Caco-2 (cell line): ENCODE results near the gene TUBGCP6. TPM values are rescaled to one million over a fixed set of nuclear protein-coding genes. Genes with fewer than 3 reads are reported as not detected.

ENCODE experiments used
- BruUV-seq: library from RNA; stranded (reverse); fragments of 400-500 nt; replicated peaks from 2 replicates; lab custom pipeline; 2021; lab: Mats Ljungman, UMichigan
- CTCF ChIA-PET: fragments of 300-600 bp; sonication (Branson Sonifier 250); formaldehyde crosslinking; loops from one replicate; lab custom pipeline; 2022; ENCODE audit warnings: antibody characterized with exemption; lab: Charles Lee
- POLR2A ChIA-PET: fragments of 300-600 bp; sonication (Branson Sonifier 250); formaldehyde crosslinking; loops from one replicate; lab custom pipeline; 2022; ENCODE audit warnings: antibody characterized with exemption; lab: Charles Lee
- DNase-seq, 2 experiments: peaks; one replicate each; pipeline versions ENCODE4 v3.0.0 to v3.0.0-alpha.2; 2020 to 2022
- H3K27me3 ChIP-seq: replicated peaks from 2 replicates; pipeline ENCODE4 v1.6.0; 2011; ENCODE audit warnings: low read length; ENCODE audit not compliant: control insufficient read depth, insufficient read depth
- H3K36me3 ChIP-seq: 2 replicates; pipeline ENCODE4 v1.5.1; 2011; ENCODE audit warnings: low read length; ENCODE audit not compliant: control insufficient read depth, insufficient read depth
- H3K4me1 ChIP-seq: fragments of 250-450 bp; sonication (Bioruptor Pico); 2 replicates; pipeline ENCODE4 v1.5.1; 2020; ENCODE audit warnings: mild to moderate bottlenecking
- H3K4me3 ChIP-seq: 2 replicates; pipeline ENCODE4 v1.5.1; 2011; ENCODE audit warnings: low read depth, mild to moderate bottlenecking, control low read depth, low read length
- H3K9me3 ChIP-seq: fragments of 250-450 bp; sonication (Bioruptor Pico); 2 replicates; pipeline ENCODE4 v1.5.1; 2020; ENCODE audit warnings: mild to moderate bottlenecking, moderate library complexity
- H3K27ac Mint-ChIP-seq: one replicate; pipeline ENCODE4 v1.8.0; 2022; ENCODE audit warnings: mixed read lengths; ENCODE audit not compliant: unreplicated experiment
- H3K27me3 Mint-ChIP-seq: one replicate; pipeline ENCODE4 v1.8.0; 2022; ENCODE audit warnings: mixed read lengths; ENCODE audit not compliant: insufficient read depth, unreplicated experiment
- H3K36me3 Mint-ChIP-seq: one replicate; pipeline ENCODE4 v1.8.0; 2022; ENCODE audit warnings: mild to moderate bottlenecking, mixed read lengths; ENCODE audit not compliant: insufficient read depth, unreplicated experiment
- H3K4me1 Mint-ChIP-seq: one replicate; pipeline ENCODE4 v1.8.0; 2022; ENCODE audit warnings: low read depth, mixed read lengths; ENCODE audit not compliant: unreplicated experiment
- H3K4me3 Mint-ChIP-seq: one replicate; pipeline ENCODE4 v1.8.0; 2022; ENCODE audit warnings: mild to moderate bottlenecking, moderate library complexity, mixed read lengths; ENCODE audit not compliant: unreplicated experiment
- H3K9me3 Mint-ChIP-seq: one replicate; pipeline ENCODE4 v1.8.0; 2022; ENCODE audit warnings: mixed read lengths; ENCODE audit not compliant: unreplicated experiment
- CTCF ChIP-seq, 2 experiments: fragments of 200-600 bp in 1 of 2; IDR thresholded peaks; 1 replicate in 1 of 2; 2 replicates in 1 of 2; pipeline versions ENCODE4 v1.5.1 to v1.8.0; 2011 to 2022; ENCODE audit warnings: antibody characterized with exemption in 1 of 2, control low read depth in 1 of 2, inconsistent platforms in 1 of 2, low read depth in 1 of 2, low read length in 1 of 2, mild to moderate bottlenecking in 1 of 2, moderate library complexity in 1 of 2; ENCODE audit not compliant: insufficient read depth in 1 of 2, severe bottlenecking in 1 of 2, unreplicated experiment in 1 of 2
- intact Hi-C: fragments of 100-400 bp; cut with micrococcal nuclease; formaldehyde crosslinking; loops from one replicate; pipeline ENCODE4 v1.10.0; 2022; ENCODE audit not compliant: unreplicated experiment
- total RNA-seq: library from RNA; stranded (reverse); gene quantifications from 2 replicates; pipeline ENCODE4 v1.2.3, GENCODE V29; 2022

Gene TUBGCP6
- total RNA-seq, 1 experiment from 2014 or later: 29.3 TPM

- Histone ChIP-seq H3K36me3 (0 out of 2 replicates have a peak, but pooled peaks cover 2% of the 10 kb centered on the region), H3K9me3 (no peaks in the 10 kb centered on the region), H3K4me1 (peaks cover 18% of the 10 kb centered on the region), H3K27me3 (no peaks in the 10 kb centered on the region), H3K4me3 (no peak overlapping the region)
- Mint-ChIP-seq H3K4me3 (no peak overlapping the region), H3K9me3 (no peaks in the 10 kb centered on the region), H3K27me3 (no peaks in the 10 kb centered on the region), H3K27ac (no peak overlapping the region), H3K4me1 (no peaks in the 10 kb centered on the region), H3K36me3 (peaks cover 25% of the 10 kb centered on the region)
- no TSS peak for BruUV-seq
- no peak for DNase-seq
- POLR2A ChIA-PET: no interaction called here
- CTCF ChIA-PET: no interaction called here
- intact Hi-C loops: no loop called here
- no peak for TF ChIP-seq CTCF (IDR thresholded peaks at IDR 0.05; ENCODE audit: insufficient read depth in 1 of 2, low read depth in 1 of 2, low read length in 1 of 2, severe bottlenecking in 1 of 2, unreplicated experiment in 1 of 2)
These were observed 9.1 kb upstream of the TUBGCP6 start for GRCh38 chr22:50253941-50254340.

GRCh38 chr22:50253046-50253915 is 8.5 kb upstream of the TUBGCP6 start:
- Histone ChIP-seq H3K27me3 (no peaks in the 10 kb centered on the region), H3K9me3 (no peaks in the 10 kb centered on the region), H3K4me3 (no peak overlapping the region), H3K36me3 (peaks cover 4% of the 10 kb centered on the region; the same call in 1 of the 2 replicates), H3K4me1 (peaks cover 18% of the 10 kb centered on the region)
- Mint-ChIP-seq H3K36me3 (peaks cover 31% of the 10 kb centered on the region), H3K27me3 (no peaks in the 10 kb centered on the region), H3K4me3 (no peak overlapping the region), H3K4me1 (no peaks in the 10 kb centered on the region), H3K9me3 (no peaks in the 10 kb centered on the region), H3K27ac (no peak overlapping the region)
- no peak for TF ChIP-seq CTCF (IDR thresholded peaks at IDR 0.05; ENCODE audit: insufficient read depth in 1 of 2, low read depth in 1 of 2, low read length in 1 of 2, severe bottlenecking in 1 of 2, unreplicated experiment in 1 of 2)
- no peak for DNase-seq
- ChIA-PET CTCF (interaction anchor here (0.8 to 1.7 kb wide), 2 partner anchors 7 to 16 kb away, joined by 3 to 6 read pairs; no protein-coding TSS in a partner anchor), POLR2A (no interaction called here)
- intact Hi-C loops: no loop called here
- no TSS peak for BruUV-seq

GRCh38 chr22:50252082-50253045 is 7.5 kb upstream of the TUBGCP6 start:
- H3K36me3 ChIP-seq: peaks cover 6% of the 10 kb centered on the region; the same call in 1 of the 2 replicates
- ChIA-PET POLR2A (no interaction called here), CTCF (interaction anchor here (0.6 to 2.0 kb wide), 4 partner anchors 8 to 236 kb away, joined by 3 to 10 read pairs (median 6); no protein-coding TSS in a partner anchor)
- H3K4me1 ChIP-seq: peaks cover 18% of the 10 kb centered on the region
- no peak overlapping the region for H3K4me3 ChIP-seq
- H3K27me3 Mint-ChIP-seq: no peaks in the 10 kb centered on the region
- no peaks in the 10 kb centered on the region for H3K9me3 ChIP-seq
- H3K27ac Mint-ChIP-seq: no peak overlapping the region
- no peaks in the 10 kb centered on the region for H3K4me1 Mint-ChIP-seq
- peak; percentile 38 to 49 for TF ChIP-seq CTCF (IDR thresholded peaks at IDR 0.05; ENCODE audit: insufficient read depth in 1 of 2, low read depth in 1 of 2, low read length in 1 of 2, severe bottlenecking in 1 of 2, unreplicated experiment in 1 of 2)
- intact Hi-C loops: no loop called here
- BruUV-seq: no TSS peak
- peaks cover 35% of the 10 kb centered on the region for H3K36me3 Mint-ChIP-seq
- peak overlapping the region; percentile 76 for H3K4me3 Mint-ChIP-seq
- peak in 1 of 2 experiments; percentile 69 for DNase-seq
- H3K9me3 Mint-ChIP-seq: no peaks in the 10 kb centered on the region
- no peaks in the 10 kb centered on the region for H3K27me3 ChIP-seq
